Neutrophil (primary cell): Measurements from ENCODE around the gene TMEM47.

Experiments
- H3K27ac ChIP-seq: fragments of 200-600 bp; sonication (generic); 2 replicates; pipeline ENCODE4 v1.5.1; 2016; ENCODE audit warnings: mild to moderate bottlenecking, moderate library complexity
- H3K27me3 ChIP-seq: fragments of 200-600 bp; sonication (generic); 2 replicates; pipeline ENCODE4 v1.6.0; 2016; ENCODE audit warnings: mild to moderate bottlenecking
- H3K36me3 ChIP-seq: fragments of 200-600 bp; sonication (generic); 2 replicates; pipeline ENCODE4 v1.5.1; 2017
- H3K4me1 ChIP-seq, 2 experiments: fragments of 200-600 bp in 1 of 2; sonication (generic) in 1 of 2; 1 replicate in 1 of 2; 2 replicates in 1 of 2; pipeline versions ENCODE4 v1.5.1 to v1.6.1; 2013 to 2016; ENCODE audit warnings: low read depth in 1 of 2, low read length in 1 of 2, mild to moderate bottlenecking in 1 of 2, moderate library complexity in 1 of 2; ENCODE audit not compliant: control insufficient read depth in 1 of 2, insufficient read depth in 1 of 2
- H3K4me3 ChIP-seq, 2 experiments: fragments of 200-600 bp in 1 of 2; sonication (generic) in 1 of 2; 1 replicate in 1 of 2; 2 replicates in 1 of 2; pipeline ENCODE4 v1.5.1; 2013 to 2016; ENCODE audit warnings: low read depth in 1 of 2, low read length in 1 of 2, mild to moderate bottlenecking in 1 of 2, moderate library complexity in 1 of 2
- H3K9me3 ChIP-seq: fragments of 200-600 bp; sonication (generic); 2 replicates; pipeline ENCODE4 v1.5.1; 2016
- TF ChIP-seq, protein P1 (sequence below): fragments of 200-600 bp; sonication (generic); IDR thresholded peaks from 2 replicates; pipeline ENCODE4 v1.5.1; 2016; ENCODE audit warnings: antibody characterized with exemption

Gene TMEM47

DNA sequence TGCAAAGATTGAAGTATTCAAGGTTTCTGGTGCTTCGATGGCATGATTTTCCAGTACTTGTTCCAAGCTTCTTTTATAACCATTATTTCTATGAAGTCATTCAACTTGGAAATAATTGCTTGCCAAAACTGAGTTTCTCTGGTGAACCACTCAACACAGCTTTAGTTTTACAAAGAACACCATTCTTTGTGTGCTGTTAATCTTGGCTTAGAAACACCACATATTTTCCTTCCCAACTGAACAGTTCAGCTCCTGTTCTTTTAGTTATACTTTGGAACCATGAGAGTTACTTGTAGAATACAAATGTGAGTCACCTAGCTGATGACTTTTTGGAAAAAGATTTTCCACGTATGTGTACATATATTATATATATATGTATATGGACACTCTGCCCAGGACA, 32.7 kb downstream of the TMEM47 start:
- TF ChIP-seq, protein P1, sequence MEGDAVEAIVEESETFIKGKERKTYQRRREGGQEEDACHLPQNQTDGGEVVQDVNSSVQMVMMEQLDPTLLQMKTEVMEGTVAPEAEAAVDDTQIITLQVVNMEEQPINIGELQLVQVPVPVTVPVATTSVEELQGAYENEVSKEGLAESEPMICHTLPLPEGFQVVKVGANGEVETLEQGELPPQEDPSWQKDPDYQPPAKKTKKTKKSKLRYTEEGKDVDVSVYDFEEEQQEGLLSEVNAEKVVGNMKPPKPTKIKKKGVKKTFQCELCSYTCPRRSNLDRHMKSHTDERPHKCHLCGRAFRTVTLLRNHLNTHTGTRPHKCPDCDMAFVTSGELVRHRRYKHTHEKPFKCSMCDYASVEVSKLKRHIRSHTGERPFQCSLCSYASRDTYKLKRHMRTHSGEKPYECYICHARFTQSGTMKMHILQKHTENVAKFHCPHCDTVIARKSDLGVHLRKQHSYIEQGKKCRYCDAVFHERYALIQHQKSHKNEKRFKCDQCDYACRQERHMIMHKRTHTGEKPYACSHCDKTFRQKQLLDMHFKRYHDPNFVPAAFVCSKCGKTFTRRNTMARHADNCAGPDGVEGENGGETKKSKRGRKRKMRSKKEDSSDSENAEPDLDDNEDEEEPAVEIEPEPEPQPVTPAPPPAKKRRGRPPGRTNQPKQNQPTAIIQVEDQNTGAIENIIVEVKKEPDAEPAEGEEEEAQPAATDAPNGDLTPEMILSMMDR = no peak
- H3K4me3 ChIP-seq = no peak overlapping the region

DNA sequence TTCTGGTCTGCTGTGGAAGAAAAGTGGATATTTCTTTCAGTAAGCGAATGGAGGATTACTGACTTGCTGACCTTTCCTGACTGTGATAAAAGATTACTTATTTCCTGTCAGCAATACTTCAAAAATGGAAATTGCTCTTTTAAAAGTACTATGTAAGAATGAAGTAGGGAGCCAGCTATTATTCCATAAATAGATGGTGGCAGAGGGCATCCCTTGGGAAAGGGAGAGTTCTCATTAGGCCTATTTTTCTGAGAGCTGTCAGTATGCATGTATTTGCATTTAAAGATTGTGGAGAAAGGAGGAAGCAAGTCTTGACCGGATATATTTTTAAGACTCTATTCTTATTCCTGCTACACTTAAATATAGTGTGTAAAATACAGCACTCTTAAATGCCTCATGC, 37.2 kb downstream of the TMEM47 start:
- H3K36me3 ChIP-seq = no peaks in the 10 kb centered on the region
- H3K4me3 ChIP-seq = no peak overlapping the region
- no peaks in the 10 kb centered on the region for H3K9me3 ChIP-seq
- TF ChIP-seq, protein P1 = no peak
- no peaks in the 10 kb centered on the region for H3K27me3 ChIP-seq
- no peaks in the 10 kb centered on the region for H3K4me1 ChIP-seq
- H3K27ac ChIP-seq = no peak overlapping the region

More for the DNA sequence above, 32.7 kb downstream of the TMEM47 start:
- Histone ChIP-seq H3K4me1 (no peaks in the 10 kb centered on the region), H3K9me3 (no peaks in the 10 kb centered on the region), H3K27me3 (no peaks in the 10 kb centered on the region), H3K36me3 (no peaks in the 10 kb centered on the region), H3K27ac (no peak overlapping the region)

DNA sequence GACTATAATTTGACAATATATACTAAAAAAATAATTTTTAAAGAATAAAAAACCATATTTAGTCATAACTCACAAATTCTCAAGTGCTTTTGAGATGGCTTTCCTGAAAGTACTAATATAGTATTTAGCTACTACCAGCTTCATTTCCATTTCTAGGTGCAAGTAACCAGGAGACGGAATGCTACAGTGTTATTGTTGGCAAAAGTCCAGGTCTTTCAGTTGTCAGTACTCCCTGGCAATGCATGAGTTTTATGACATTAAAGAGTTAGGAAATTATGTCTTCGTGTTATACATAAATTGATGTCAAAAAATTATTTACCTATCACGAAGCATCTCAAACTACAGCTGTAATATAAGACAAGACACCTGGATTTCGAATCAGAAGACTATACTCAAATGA, 45.0 kb downstream of the TMEM47 start:
- Histone ChIP-seq H3K9me3 (no peaks in the 10 kb centered on the region), H3K27me3 (no peaks in the 10 kb centered on the region), H3K4me3 (no peak overlapping the region), H3K27ac (no peak overlapping the region), H3K36me3 (no peaks in the 10 kb centered on the region), H3K4me1 (no peaks in the 10 kb centered on the region)
- TF ChIP-seq, protein P1 = no peak

DNA sequence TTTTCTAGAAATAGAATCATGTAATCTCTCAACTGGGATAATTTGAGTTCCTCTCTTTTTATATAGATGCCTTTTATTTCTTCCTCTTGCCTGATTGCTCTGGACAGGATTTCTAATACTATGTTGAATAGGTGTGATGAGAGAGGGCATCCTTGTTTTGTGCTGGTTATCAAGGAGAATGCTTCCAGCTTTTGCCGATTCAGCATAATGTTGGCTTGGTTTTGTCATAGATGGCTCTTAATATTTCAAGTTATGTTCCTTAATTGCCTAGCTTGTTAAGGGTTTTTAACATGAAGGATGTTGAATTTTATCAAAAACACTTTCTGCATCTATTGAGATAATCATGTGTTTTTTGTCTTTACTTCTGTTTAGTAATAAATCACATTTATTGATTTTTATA, 58.7 kb downstream of the TMEM47 start:
- TF ChIP-seq, protein P1 = no peak

DNA sequence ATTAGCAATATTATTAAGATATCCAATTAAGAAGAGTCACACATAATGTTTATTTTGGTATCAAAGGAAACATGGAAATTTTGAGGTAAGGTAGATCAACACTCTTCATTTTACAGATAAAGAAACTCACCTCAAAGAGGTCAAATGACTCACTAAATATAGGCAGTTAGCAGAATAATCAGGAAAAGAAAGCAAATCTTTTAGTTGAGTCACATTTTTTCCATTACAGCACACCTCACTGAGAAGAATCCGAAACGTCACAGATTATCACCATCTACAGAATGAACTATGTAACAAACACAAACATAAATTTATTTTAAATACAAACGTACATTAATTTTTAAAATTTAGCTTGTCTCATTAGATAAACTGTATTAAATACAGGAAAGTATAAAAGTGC, 70.1 kb downstream of the TMEM47 start:
- no peak overlapping the region for H3K4me3 ChIP-seq
- H3K4me1 ChIP-seq = no peaks in the 10 kb centered on the region
- TF ChIP-seq, protein P1 = no peak
- H3K27ac ChIP-seq = no peak overlapping the region
- H3K27me3 ChIP-seq = no peaks in the 10 kb centered on the region
- H3K9me3 ChIP-seq = no peaks in the 10 kb centered on the region
- no peaks in the 10 kb centered on the region for H3K36me3 ChIP-seq

More for the DNA sequence above, 58.7 kb downstream of the TMEM47 start:
- no peaks in the 10 kb centered on the region for H3K36me3 ChIP-seq
- no peaks in the 10 kb centered on the region for H3K4me1 ChIP-seq
- H3K27ac ChIP-seq = no peak overlapping the region
- H3K27me3 ChIP-seq = no peaks in the 10 kb centered on the region
- H3K9me3 ChIP-seq = no peaks in the 10 kb centered on the region
- no peak overlapping the region for H3K4me3 ChIP-seq
